OCI-LY7 (cell line): ENCODE measurements around the gene PPFIA2. TPM values are rescaled to one million over a fixed set of nuclear protein-coding genes. Genes with fewer than 3 reads are reported as not detected.

Source experiments
- BruUV-seq: library from RNA; stranded (reverse); fragments of 400-500 nt; replicated peaks from 2 replicates; lab custom pipeline; 2021; lab: Mats Ljungman, UMichigan
- CTCF ChIA-PET: fragments of 300-600 bp; sonication (Branson Sonifier 250); formaldehyde crosslinking; loops from one replicate; lab custom pipeline; 2022; ENCODE audit warnings: antibody characterized with exemption; ENCODE audit not compliant: unreplicated experiment; lab: Charles Lee
- POLR2A ChIA-PET: fragments of 300-600 bp; sonication (Branson Sonifier 250); formaldehyde crosslinking; loops from one replicate; lab custom pipeline; 2022; ENCODE audit warnings: antibody characterized with exemption; lab: Charles Lee
- DNase-seq: peaks from one replicate; pipeline ENCODE4 v3.0.0-alpha.2; 2015; ENCODE audit warnings: low spot score
- H2AFZ ChIP-seq: fragments of 200-600 bp; sonication (generic), shearing (Covaris generic); 2 replicates; pipeline ENCODE4 v1.6.1; 2014; ENCODE audit warnings: mild to moderate bottlenecking, antibody characterized with exemption, low read length, moderate library complexity
- H3K27ac ChIP-seq: fragments of 200-600 bp; sonication (generic); 2 replicates; pipeline ENCODE4 v1.5.1; 2014; ENCODE audit warnings: mixed run types, low read depth, mild to moderate bottlenecking, moderate library complexity, low read length, inconsistent platforms; ENCODE audit not compliant: poor library complexity, severe bottlenecking
- H3K36me3 ChIP-seq: fragments of 200-600 bp; sonication (generic); 2 replicates; pipeline ENCODE4 v1.6.1; 2014; ENCODE audit warnings: mild to moderate bottlenecking, antibody characterized with exemption, low read length, moderate library complexity, mixed read lengths; ENCODE audit not compliant: insufficient read depth
- H3K4me1 ChIP-seq: fragments of 200-600 bp; sonication (generic); 2 replicates; pipeline ENCODE4 v1.5.1; 2014; ENCODE audit warnings: mild to moderate bottlenecking, low read length; ENCODE audit not compliant: insufficient read depth, poor library complexity, severe bottlenecking
- H3K4me2 ChIP-seq: fragments of 200-600 bp; sonication (generic); 2 replicates; pipeline ENCODE4 v1.6.1; 2014; ENCODE audit warnings: mild to moderate bottlenecking, low read length
- H3K4me3 ChIP-seq: fragments of 200-600 bp; sonication (generic); 2 replicates; pipeline ENCODE4 v1.5.1; 2014; ENCODE audit warnings: mild to moderate bottlenecking, low read depth, low read length; ENCODE audit not compliant: poor library complexity, severe bottlenecking
- H3K79me2 ChIP-seq: fragments of 200-600 bp; sonication (generic); 2 replicates; pipeline ENCODE4 v1.6.1; 2016; ENCODE audit warnings: low read depth, mild to moderate bottlenecking, low read length, moderate library complexity, mixed read lengths; ENCODE audit not compliant: insufficient read depth
- H3K9me2 ChIP-seq: fragments of 200-600 bp; sonication (generic); 2 replicates; pipeline ENCODE4 v1.6.1; 2016; ENCODE audit warnings: mild to moderate bottlenecking, low read length, mixed read lengths; ENCODE audit not compliant: insufficient read depth
- H3K9me3 ChIP-seq: fragments of 200-600 bp; sonication (generic); 2 replicates; pipeline ENCODE4 v1.6.1; 2014; ENCODE audit warnings: mild to moderate bottlenecking, mixed run types, low read length, mixed read lengths
- H4K20me1 ChIP-seq: fragments of 200-600 bp; sonication (generic); 2 replicates; pipeline ENCODE4 v1.6.1; 2014; ENCODE audit warnings: mild to moderate bottlenecking, antibody characterized with exemption, low read length, moderate library complexity, mixed read lengths; ENCODE audit not compliant: insufficient read depth
- EZH2phosphoT487 ChIP-seq: fragments of 200-600 bp; sonication (generic); IDR thresholded peaks from 2 replicates; pipeline ENCODE4 v1.6.1; 2018; ENCODE audit warnings: low read depth, borderline replicate concordance, mild to moderate bottlenecking, mixed run types, antibody characterized with exemption, low read length, moderate library complexity, mixed read lengths
- intact Hi-C: fragments of 100-400 bp; cut with micrococcal nuclease; formaldehyde crosslinking; loops from one replicate; pipeline ENCODE4 v1.10.0; 2022; ENCODE audit not compliant: unreplicated experiment
- total RNA-seq, 2 experiments: library from RNA; depleted of rRNA in 1 of 2; stranded (reverse); fragments of >200 nt in 1 of 2; shearing (Covaris generic) in 1 of 2; gene quantifications; 2 replicates each; pipeline ENCODE4 v1.2.3, GENCODE V29; 2014 to 2022
- TF ChIP-seq, protein P1 (sequence below): fragments of 200-600 bp; sonication (generic); conservative IDR thresholded peaks from 2 replicates; pipeline ENCODE4 v1.5.1; 2014; ENCODE audit warnings: mild to moderate bottlenecking, antibody characterized with exemption, low read length, moderate library complexity, mixed read lengths

The PPFIA2 gene
- total RNA-seq, 2 experiments from 2014 or later: not detected

- intact Hi-C loops: no loop called here
- H3K4me1 ChIP-seq: no peaks in the 10 kb centered on the region
- H3K27ac ChIP-seq: no peak overlapping the region
- no peak overlapping the region for H2AFZ ChIP-seq
- H4K20me1 ChIP-seq: no peaks in the 10 kb centered on the region
- no peaks in the 10 kb centered on the region for H3K9me2 ChIP-seq
- no peak overlapping the region for H3K4me3 ChIP-seq
- H3K79me2 ChIP-seq: no peaks in the 10 kb centered on the region
- POLR2A ChIA-PET: no interaction called here
- no peak for DNase-seq
- no peak for TF ChIP-seq EZH2phosphoT487
- TF ChIP-seq, protein P1, sequence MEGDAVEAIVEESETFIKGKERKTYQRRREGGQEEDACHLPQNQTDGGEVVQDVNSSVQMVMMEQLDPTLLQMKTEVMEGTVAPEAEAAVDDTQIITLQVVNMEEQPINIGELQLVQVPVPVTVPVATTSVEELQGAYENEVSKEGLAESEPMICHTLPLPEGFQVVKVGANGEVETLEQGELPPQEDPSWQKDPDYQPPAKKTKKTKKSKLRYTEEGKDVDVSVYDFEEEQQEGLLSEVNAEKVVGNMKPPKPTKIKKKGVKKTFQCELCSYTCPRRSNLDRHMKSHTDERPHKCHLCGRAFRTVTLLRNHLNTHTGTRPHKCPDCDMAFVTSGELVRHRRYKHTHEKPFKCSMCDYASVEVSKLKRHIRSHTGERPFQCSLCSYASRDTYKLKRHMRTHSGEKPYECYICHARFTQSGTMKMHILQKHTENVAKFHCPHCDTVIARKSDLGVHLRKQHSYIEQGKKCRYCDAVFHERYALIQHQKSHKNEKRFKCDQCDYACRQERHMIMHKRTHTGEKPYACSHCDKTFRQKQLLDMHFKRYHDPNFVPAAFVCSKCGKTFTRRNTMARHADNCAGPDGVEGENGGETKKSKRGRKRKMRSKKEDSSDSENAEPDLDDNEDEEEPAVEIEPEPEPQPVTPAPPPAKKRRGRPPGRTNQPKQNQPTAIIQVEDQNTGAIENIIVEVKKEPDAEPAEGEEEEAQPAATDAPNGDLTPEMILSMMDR: no peak
- CTCF ChIA-PET: no interaction called here
- no peaks in the 10 kb centered on the region for H3K9me3 ChIP-seq
- no TSS peak for BruUV-seq
- H3K4me2 ChIP-seq: no peak overlapping the region
- no peaks in the 10 kb centered on the region for H3K36me3 ChIP-seq
Observed at GRCh38 chr12:81779216-81779615, 20.1 kb upstream of the PPFIA2 start.

DNA sequence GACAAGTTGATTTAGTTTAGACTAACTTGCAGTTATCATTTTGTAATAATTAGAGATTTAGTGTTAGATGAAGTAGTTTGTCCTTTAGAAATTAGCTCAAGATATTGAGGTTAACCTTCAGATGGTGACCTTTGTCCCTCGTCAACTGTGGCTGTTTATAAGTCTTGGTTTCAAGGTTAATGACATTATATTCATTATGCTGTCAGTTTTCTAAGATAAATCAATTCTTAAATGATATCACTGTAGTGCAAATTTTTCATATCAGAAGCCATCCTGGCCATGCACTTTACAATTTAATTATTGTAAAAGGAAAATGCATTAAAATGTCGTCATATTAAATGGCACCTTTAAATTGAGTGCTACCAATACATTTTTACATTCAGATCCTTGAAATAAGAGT is 19.6 kb upstream of the PPFIA2 start:
- Histone ChIP-seq H3K36me3 (no peaks in the 10 kb centered on the region), H3K79me2 (no peaks in the 10 kb centered on the region), H4K20me1 (no peaks in the 10 kb centered on the region), H3K9me2 (no peaks in the 10 kb centered on the region), H3K4me3 (no peak overlapping the region), H2AFZ (no peak overlapping the region), H3K9me3 (no peaks in the 10 kb centered on the region), H3K27ac (no peak overlapping the region), H3K4me1 (no peaks in the 10 kb centered on the region), H3K4me2 (no peak overlapping the region)
- DNase-seq: no peak
- no TSS peak for BruUV-seq
- intact Hi-C loops: no loop called here
- ChIA-PET POLR2A (interaction anchor here (0.7 kb wide), 1 partner anchor 670 kb away, joined by 4 read pairs; no protein-coding TSS in a partner anchor), CTCF (no interaction called here)
- TF ChIP-seq EZH2phosphoT487: no peak
- TF ChIP-seq, protein P1: no peak

DNA sequence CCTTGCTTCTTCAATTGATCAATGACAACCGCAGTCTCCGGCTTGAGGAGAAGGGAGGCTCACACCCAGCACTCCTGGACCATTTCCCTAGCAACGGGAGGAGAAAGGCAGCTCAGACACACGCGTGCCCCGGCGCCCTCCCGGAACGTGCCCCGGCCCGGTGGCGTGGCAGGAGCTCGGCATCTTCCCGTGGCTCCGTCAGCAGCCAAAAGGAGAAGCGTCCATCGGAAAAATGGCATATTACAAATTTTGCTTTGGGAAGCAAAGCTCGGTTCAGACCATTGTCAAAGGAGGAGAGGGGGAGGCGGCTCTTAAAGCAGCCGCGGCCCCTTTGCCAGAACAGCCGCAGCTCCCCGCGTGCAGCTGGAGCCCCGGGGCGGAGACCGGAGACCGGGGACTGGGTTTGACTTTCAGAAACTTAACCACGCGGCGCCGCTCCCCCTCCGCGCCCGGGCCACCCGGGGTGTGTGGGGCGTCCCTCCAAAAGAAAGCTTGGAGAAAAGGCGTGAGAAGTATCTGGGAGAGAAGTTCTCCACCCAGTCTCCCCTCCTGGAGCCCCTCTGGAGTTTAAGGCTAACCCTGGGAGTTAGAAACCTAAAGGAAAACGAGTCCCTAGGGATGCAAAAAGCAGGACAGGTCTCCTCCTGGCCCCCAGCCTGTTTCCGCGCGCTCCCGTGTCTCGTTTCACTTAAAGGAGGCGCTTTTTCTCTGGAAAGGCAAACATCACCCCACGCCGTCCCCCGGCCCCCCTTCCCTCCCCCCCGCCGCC is 545 bp downstream of the PPFIA2 start:
- ChIA-PET POLR2A (no interaction called here), CTCF (no interaction called here)
- BruUV-seq: no TSS peak
- H3K36me3 ChIP-seq: no peaks in the 10 kb centered on the region
- DNase-seq: no peak
- H3K9me3 ChIP-seq: no peaks in the 10 kb centered on the region
- TF ChIP-seq EZH2phosphoT487: no peak
- TF ChIP-seq, protein P1: no peak
- H3K4me2 ChIP-seq: no peak overlapping the region
- H3K9me2 ChIP-seq: no peaks in the 10 kb centered on the region
- no peak overlapping the region for H2AFZ ChIP-seq
- H4K20me1 ChIP-seq: no peaks in the 10 kb centered on the region
- H3K4me3 ChIP-seq: no peak overlapping the region
- H3K27ac ChIP-seq: no peak overlapping the region
- no peaks in the 10 kb centered on the region for H3K79me2 ChIP-seq
- intact Hi-C loops: no loop called here
- no peaks in the 10 kb centered on the region for H3K4me1 ChIP-seq
